ENCODE measurements around the gene TSPAN2. TPM values are rescaled to one million over a fixed set of nuclear protein-coding genes. Genes with fewer than 3 reads are reported as not detected.

Gene TSPAN2
- total RNA-seq, 1 experiment from 2014 or later, result not detected

DNA sequence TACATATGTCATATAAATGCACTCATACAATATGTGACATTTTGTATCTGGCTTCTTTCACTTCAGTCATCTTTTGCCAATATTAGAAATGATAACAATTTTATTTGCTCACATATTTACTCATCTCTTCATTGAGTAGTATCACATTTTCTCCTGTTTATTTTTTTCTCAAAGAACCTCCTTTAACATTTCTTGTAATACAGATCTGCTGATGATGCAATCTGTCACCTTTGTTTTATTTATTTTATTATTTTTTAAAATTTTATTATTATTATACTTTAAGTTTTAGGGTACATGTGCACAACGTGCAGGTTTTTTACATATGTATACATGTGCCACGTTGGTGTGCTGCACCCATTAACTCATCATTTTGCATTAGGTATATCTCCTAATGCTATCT lies 75.5 kb downstream of the TSPAN2 start:
- DNase-seq (ENCODE audit: low read depth, low spot score), result no peak
- in situ Hi-C loops (cut with HindIII; ENCODE audit: low pct_unique_long_range_greater_than_20kb, low sequenced_read_pairs), result no loop called here

- no peak for DNase-seq (ENCODE audit: low read depth, low spot score)
- in situ Hi-C loops (cut with HindIII; ENCODE audit: low pct_unique_long_range_greater_than_20kb, low sequenced_read_pairs), result no loop called here
Measured at GRCh38 chr1:115012434-115012833, 76.9 kb downstream of the TSPAN2 start.

DNA sequence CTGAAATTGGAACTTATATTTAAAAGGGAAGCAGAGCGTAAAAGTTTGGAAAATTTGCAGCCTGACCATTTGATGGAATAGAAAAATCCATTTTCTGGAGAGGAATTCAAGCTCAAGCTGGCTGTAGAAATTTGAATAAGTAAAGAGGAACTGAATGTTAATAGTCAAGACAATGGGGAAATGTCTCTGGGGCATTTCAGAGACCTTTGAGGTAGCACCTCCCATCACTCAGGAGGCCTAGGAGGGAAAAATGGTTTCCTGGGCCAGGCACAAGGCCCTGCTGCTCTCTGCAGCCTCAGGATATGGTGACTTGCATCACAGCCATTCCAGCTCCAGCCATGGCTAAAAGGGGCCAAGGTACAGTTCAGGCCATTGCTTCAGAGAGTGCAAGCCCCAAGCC lies 77.3 kb downstream of the TSPAN2 start:
- in situ Hi-C loops (cut with HindIII; ENCODE audit: low pct_unique_long_range_greater_than_20kb, low sequenced_read_pairs), result no loop called here
- DNase-seq (ENCODE audit: low read depth, low spot score), result no peak

GRCh38 chr1:115006191-115006590 lies 83.1 kb downstream of the TSPAN2 start:
- no peak for DNase-seq (ENCODE audit: low read depth, low spot score)
- in situ Hi-C loops (cut with HindIII; ENCODE audit: low pct_unique_long_range_greater_than_20kb, low sequenced_read_pairs), result no loop called here

Other genes starting within 250 kb of the TSPAN2 start
- gene SYCP1, start 234.6 kb downstream of the TSPAN2 start, total RNA-seq (2014; rRNA removed; shearing (Covaris generic)), result not detected in 2 replicates
- gene TSHB, start 59.7 kb downstream of the TSPAN2 start, total RNA-seq (2014; rRNA removed; shearing (Covaris generic)), result not detected in 2 replicates
- not detected in 2 replicates for gene NGF, start 248.7 kb upstream of the TSPAN2 start, total RNA-seq (2014; rRNA removed; shearing (Covaris generic))